Stimulated activated CD8-positive, alpha-beta memory T cell treated with anti-CD3 and anti-CD28 coated beads, Interleukin-7, amount 100 ng/mL, for 1 hour (primary cell): ENCODE data around the gene COL25A1.
"Not testable (repeated sequence)": the region's sequence is repeated elsewhere in the genome, so short reads cannot be mapped to it uniquely, and the experiment has no call there.

ENCODE experiments used
- DNase-seq, 2 donors: peaks; one replicate each; pipeline ENCODE4 v3.0.0-alpha.2; 2020; ENCODE audit warnings: low read depth in 2 of 2

The COL25A1 gene

DNA sequence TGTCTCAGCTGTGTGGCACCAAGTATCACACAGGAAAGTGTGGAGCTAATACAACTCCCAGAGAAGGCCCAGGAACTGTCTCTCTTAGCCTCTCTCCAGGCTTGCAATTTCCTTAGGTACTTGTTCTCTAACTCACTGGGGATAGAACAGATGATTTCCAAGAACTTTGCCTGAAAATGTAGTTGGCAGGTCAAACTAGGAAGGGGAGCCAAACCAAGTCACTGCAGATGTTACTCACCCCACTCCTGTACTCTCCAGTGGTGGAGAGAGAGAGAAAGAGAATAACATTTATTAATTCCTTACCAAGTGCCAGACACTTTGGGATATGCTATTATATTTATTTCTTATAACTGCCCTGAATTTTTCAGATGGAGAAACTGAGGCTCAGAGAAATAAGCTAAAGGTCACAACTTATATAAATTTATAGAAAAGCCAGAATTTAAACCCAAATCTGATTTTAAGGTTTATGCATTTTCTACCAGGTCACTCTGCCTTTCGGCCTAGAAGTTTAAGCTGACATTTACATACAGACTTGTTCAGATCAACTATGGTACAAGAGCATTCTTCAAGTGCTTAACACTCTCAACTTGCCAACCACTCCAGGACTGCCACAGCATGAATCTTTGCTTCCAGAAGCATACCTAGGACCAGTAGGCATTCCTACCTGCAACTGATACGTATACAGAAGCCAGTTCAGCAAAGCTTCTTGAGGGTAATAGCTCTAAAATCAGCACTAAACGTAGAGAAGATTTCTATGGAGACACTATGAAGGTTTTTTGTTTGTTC, 291.0 kb downstream of the COL25A1 start:
- DNase-seq = no peak

DNA sequence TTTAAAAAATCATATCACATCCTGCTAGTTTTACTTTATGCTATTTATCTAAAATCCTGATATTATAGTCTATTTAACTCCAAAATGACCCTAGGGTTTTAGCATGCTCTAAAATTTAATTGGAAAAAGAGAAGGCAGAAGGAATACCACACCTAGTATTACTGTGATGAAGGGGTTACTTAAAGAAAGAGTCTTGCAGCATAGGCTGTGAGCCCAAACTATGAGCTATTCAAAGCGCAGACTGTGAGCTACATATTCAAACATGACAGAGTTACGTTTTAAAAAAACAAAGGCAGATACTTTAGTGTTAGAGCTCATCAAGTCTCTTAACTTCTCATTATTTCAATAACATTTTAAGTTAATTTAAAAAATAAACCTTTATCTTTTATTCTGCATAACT, 291.9 kb downstream of the COL25A1 start:
- no peak for DNase-seq

DNA sequence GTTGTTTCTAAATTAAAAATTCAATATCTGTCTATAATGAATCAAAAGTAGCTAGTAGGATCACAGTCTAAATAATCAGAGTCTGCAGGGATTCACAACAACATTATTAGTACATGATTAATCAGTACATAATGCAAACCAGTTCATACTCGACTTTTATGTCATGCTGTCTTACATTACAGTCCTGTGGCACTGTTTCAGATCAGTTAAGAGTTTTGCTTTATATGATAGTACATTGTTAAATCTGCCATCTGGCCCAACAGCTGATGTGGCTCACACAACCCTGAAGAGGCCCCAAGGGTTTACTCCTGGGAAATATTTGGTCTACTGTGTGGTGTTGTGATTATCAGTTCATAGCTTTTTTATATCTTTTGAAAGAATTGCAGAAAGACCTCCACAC, 292.5 kb downstream of the COL25A1 start:
- DNase-seq = no peak

DNA sequence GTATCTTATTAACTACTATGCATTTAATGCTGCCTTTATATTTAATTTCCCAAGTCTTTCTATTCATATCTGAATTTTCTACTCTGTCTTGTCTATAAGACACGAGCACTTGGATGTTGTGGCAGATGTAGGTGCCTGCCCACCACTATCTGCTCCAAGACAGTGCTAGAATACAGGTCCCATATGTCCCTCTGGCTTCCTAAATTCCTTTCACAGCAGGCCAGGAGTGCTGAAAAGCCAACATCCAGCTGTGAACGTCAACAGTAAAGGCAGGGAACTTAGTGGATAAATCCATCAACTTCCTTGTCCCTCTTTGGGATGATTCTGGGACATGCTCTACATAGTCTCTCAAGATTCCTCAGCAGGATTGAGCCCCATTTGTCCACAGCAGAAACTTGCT, 294.5 kb downstream of the COL25A1 start:
- no peak for DNase-seq

DNA sequence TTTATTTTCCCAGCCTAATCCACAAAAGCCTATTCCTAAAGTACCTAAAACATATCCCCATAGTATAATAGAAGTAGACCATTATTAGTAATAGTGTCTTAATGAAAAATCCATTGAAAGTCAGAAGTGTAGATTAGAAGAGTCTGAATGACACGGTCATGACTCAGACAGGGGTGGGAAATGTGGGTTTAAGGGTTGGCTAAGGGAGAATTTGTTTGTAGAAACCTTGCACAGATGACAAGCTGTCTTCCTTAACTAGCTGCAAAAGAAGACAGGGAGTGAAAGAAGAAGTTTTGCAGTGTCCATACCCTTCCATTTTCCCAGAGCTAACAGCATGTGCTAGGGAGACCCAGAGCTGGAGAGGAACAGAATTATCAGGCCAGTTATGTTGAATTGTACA, 296.9 kb downstream of the COL25A1 start:
- no peak for DNase-seq

DNA sequence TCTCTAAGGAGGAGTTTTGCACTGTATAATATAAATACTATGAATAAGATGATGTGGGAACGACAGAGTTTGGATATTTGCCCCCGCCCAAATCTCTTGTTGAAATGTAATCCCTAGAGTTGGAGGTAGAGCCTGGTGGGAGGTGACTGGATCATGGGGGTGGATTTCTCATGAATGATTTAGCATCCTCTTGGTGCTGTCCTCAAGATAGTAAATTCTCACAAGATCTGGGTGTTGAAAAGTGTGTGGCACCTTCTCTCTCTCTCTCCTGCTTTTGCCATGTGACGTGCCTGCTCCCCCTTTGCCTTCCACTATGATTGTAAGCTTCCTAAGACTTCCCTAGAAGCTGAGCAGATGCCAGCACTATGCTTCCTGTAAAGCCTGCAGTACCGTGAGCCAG, 298.0 kb downstream of the COL25A1 start:
- DNase-seq = no peak

DNA sequence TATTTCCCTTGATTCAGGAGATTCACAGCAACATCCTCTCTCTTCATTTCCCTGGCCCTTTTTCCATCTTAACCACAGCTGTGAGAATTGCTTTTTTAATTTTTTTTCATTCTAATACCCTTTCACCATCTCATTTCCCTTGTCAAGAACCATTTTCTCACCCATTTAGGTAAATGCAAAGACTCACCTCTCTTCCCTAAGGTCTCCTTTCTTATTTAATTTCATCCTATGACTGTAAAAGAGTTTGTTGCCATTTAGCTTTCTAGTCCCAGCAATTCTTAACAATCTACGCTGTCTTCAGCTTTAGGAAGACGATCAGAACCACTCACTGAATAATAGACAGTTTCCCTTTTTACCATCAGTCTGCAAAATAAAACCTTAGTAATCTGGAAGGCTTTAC, 298.5 kb downstream of the COL25A1 start:
- DNase-seq = no peak

DNA sequence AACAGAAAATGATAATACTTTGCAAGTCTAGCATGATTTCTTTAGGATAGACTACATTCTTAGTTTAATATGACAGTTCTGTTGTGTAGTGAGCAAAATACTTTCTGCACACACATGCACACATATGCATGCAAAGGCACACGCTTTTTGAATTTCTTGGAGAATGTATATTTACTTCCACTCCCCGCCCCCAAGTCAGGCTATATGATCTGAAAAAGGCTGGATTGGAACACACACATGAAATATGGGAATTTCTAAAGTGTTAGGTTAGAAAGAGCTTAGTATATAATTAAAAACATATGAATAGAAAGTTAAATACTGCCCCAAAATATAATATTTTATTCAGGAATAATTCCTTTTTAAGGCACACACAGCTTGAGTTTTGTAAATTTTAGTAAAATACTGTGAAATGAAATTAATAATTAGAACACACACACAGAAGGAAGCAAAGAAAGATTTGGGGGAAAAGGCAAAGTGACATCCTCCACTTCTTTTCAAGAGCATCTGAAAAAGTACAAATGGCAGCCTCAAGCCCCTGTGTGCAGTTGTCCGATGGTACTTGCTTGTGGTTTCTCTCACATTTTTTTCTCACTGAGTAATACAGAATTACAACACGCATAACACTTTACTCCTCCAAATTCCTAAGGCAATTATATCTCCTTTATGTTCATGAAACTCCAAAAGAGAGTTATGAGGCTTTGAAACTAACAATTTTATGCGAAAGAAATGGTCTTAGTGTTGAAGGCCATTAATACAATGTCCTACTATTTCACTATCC, 310.7 kb downstream of the COL25A1 start:
- no peak for DNase-seq

DNA sequence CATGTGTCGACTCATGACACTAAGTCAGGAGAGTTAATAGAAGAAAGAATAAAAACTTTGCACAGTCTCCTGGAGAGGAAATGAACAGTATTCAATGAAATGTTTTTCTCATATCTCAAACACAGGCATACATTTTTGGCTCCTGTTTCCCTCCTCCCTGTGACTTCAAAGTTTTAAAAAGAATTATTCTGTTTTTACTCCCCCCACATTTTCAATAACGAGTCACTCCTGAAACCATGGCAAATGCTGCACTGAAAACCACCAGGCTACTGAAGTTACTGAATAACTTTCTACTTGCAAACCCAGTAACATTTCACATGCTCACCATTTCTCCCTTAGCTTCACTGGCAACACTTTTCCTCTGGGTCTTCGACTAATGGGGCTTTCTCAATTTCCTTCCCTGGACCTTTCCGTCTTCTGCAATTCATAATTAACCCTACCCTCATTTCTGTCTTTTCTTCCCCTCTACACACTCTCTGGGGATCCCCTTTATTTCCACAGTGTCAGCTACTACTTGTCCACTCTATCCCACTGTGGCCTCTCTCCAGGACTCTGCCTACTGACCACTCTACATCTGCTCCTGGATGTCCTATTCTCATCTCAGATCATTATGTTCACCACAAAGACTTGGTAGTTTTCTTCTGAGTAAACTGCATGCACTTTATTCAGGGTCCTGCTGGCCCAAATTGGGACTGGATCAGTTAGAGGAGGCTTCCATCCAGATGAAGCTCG, 313.8 kb downstream of the COL25A1 start:
- DNase-seq = no peak

DNA sequence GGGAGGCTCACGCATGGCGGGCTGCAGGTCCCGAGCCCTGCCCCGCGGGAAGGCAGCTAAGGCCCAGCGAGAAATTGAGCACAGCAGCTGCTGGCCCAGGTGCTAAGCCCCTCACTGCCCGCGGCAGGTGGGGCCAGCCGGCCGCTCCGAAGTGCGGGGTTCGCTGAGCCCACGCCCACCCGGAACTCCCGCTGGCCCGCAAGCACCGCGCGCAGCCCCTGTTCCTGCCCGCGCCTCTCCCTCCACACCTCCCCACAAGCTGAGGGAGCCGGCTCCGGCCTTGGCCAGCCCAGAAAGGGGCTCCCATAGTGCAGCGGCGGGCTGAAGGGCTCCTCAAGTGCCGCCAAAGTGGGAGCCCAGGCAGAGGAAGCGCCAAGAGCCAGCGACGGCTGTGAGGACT, 318.0 kb downstream of the COL25A1 start:
- DNase-seq = not testable (repeated sequence)

DNA sequence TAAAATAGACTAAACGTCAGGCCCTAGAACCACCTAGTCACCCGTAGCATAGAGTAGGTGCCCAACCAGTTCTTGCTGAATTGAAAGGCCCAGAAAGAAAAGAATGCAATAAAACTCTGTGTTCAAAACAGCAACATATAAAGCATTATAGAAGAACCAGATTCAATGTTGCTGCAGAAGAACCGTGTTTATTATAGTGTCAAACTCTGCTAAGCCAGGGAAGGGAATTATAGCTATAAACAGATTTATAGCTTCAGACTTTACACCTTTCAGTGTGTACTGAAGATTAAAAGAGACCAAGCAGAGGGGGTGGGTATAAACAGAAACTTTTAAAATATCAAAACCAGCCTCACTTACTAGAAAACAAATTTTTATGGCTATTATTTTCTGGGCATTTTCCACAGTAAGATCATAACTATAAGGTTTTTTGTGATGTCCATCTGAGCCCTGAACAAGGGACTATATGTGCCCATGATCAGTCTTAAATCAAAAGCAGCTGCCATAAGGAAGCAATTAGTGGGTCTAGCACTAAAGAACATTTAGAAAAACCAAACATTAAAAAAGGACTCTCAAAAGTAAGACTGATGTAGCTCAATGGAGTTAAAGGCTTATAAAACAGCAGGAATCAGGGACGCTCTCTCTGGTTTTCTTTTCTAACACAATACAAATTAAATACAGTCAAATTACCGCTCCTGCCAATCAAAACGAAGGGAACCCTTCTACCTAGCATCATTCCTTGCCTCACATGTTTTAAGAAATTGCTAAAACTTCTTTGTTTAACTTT, 319.9 kb downstream of the COL25A1 start:
- DNase-seq = no peak

DNA sequence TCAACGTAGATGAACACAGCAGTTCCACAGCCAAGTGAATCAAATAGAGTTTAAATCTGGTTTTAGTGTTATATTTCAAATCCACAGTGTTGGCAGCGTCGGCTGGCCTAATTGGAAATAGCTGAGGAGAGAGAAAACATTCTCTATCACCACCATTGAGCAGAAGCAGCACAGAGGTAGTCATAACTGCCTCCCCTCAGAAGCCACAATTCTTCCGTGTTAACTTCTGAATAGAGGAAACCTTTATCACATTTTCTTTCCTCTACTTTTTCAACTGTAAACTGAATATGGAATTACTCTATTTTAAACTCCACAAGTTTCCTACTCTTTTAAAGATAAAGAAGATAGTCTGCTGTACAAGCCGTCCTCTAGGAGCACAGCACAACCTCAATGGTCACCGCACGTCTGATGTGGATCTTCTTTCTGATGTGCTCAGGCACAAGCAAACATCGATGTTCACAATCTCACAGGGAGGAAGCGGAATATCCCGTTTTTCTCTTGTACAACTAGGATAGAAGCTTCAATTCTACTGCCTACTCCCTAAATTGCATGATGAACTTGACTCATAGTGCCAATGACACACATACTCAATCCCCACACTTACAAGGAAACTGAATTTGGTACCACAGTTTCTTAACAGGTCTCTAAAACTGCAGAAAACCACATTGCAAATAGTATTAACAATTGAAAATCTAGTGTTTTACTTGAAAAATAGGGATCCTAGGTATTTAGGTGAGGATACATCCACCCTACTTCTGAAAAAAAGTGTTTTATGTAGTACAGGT, 321.8 kb downstream of the COL25A1 start:
- DNase-seq = no peak

DNA sequence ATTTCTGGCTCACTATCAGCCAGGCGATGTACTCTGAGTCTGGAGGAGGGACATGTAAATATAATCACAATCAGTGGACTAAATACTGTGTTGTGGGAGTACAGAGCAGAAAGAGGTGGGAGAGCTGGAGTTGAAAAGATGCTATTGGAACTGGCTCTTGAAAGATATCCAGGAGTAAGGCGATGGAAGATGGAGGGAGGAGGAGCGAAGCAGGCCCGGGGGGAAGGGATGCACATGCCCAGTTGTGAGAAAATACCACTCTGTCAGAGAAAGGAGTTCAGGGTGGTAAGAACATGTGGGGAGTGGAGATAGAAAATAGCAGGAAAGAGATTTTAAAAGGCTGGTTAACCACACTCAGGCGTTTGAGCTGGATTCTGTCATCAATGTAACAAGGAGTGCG, 322.7 kb downstream of the COL25A1 start:
- DNase-seq = no peak

DNA sequence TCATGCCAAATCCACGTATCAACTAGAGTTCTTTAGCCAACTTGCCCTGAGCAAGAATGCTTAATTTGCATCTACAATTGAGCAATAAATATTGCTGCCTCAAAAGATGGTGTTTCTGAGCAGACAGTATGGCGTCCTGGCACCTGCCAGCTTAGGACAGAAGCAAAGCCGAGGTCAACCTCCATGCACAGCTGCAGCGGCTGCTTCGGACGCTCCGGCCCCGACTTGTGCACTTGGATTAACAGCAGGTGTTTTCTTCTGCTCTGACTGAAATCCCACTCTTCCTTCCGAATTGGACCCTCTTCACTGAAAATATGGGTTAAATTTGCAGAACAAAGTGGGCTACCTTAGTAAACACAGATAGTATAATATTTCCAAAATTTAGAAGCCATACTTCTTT, 324.4 kb downstream of the COL25A1 start:
- no peak for DNase-seq

DNA sequence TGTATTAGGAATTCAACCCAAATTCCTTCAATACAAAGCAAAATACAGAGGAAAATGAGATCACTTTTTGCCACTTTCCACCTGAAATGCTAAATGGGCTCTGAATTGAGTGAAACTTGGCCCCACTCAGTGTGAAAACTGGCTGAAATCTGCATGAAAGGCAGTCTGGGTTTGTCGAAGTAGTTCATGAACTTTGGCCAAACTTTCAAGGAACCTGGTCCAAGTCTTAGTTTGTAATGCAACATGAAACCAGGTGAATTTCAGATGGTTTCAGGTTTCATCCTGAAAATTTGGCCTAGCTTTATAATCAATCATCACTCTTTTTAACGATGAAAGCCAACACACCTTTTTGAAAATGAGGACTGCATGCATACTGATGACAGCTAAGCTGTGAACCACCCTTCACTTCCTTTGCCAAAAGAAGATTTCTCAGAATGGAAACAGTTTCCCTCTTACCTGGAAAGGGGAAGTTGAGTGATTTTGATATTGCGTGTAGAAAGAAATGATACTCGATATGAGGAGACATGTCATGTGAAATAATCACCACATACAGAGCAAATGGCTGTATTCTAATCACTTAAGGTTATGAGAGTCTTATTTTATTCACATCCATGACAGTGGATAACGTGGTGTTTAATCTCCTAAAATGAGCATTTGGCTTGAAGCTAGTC, 329.7 kb downstream of the COL25A1 start:
- no peak for DNase-seq

DNA sequence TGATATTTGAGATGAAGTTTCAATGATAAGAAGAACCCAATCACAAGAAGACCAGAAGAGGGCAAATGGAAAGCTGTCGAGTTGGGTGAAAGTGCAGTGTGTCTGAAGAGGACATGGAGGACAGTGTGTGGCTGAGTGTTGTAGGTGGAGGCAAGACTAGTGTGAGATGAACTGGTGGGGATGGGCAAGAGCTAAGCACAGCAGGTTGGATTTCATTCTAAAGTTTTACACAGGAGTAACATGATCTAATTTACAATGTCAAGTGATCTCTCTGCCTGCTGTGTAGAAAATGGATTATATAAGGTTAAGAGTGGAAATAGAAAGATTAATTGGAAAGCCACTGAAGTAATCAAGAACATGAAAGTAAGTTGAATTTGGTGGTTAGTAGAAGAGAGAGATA, 331.0 kb downstream of the COL25A1 start:
- DNase-seq = no peak

DNA sequence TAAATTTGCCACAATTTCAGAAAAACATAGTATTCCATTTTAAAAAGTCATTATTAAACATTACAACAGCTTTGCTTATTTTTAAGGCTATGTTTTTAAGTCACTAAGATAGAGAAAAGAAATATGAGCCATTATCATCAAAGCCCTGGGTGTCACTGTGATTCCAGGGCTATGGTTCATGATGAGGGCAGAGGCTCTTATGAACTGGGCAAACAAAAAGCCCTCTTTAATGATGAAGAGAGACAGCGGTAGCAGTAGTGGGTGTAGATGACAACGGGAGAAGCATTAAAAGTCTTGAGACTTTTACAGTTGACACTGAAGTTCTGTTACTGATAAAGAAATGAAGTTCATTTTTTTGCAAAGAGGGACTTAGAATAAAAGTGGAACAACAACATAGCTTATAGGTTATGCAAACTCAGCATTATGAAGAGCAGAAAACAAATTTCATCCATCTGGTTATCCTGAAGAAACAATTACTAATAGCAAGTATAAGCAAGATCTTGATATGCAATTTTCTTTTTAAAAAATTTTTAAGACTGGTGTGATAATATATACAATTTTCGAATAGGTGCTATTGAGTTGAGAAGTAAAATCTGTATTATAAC, 336.9 kb downstream of the COL25A1 start:
- DNase-seq = no peak

DNA sequence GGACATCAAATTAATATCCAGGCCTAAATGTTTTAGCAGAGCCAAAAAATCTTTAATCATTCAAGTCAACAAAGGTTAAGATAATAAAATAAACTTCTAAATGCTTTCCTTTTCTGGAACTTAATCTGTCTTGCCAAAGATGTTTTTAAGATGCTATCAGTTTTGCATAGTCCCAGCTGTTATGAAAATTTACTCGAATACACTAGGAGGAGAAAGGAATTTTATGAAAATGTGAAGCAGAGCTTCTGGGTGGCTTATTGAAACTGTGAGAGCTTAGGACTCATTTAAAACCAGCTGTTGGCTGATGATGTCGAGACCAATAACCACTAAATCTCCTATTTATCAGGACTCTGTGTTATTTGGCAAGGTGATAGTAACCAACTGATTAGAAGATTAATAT, 337.4 kb downstream of the COL25A1 start:
- DNase-seq = no peak

DNA sequence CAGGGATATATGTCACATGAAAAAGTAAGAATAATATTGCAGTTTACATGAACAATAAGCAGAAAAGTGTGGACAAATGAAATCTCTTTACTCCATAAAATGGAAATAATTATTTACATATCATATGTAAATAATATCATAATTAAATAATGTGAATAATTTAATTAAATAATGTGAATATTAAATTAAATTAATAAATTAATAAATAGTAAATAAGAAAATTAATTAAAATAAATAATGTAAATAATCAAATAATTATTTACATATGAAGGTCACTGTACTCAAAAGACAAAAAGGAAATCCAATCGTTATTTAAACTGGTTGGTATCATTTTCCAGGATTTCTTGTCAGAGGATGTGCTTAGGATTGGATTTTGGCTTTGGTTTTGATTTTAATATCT, 338.5 kb downstream of the COL25A1 start:
- DNase-seq = no peak

DNA sequence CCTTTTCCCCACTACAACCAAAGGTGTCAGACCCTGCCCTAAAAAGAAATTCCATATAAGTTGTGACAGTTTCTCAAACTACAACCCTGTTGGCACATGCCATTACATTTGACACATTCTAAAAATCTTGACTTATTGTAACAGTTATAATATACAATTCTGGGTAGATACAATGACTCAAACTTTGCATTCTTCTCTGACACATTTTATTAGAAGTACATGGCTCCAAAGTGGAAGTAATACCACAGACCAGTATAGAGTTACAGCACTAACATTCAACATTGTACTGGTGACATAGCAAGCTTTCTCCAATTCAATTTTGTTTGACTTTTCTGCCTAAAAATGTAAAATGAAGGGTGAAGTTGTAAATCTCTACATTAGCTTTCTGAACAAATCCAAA, 343.0 kb downstream of the COL25A1 start:
- no peak for DNase-seq
